SK-N-MC (cell line): ENCODE data around the gene ABLIM1.

Source experiments
- EZH2 ChIP-seq: fragments of 200-600 bp; sonication (generic); IDR thresholded peaks from one replicate; pipeline ENCODE4 v1.6.1; 2017; ENCODE audit warnings: antibody characterized with exemption
- POLR2AphosphoS5 ChIP-seq: IDR thresholded peaks from 2 replicates; pipeline ENCODE4 v1.6.1; 2012; ENCODE audit warnings: mild to moderate bottlenecking, low read depth, low read length, borderline replicate concordance

DNA sequence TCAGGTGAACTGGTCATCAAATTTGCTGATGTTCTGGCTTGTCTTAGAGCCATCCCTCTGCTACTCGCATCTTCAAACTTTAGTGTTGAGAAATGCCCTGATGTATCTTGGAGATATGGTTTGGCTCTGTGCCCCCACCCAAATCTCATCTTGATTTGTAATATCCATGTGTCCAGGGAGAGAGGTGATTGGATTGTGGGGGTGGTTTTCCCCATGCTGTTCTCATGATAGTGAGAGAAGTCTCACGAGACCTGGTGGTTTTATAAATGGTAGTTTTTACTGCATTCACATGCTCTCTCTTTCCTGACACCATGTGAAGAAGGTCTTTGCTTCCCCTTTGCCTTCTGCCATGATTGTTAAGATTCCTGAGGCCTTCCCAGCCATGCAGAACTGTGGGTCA, 179.8 kb downstream of the ABLIM1 start:
- TF ChIP-seq EZH2 = no peak
- TF ChIP-seq POLR2AphosphoS5 = no peak
